ENCODE measurements around the gene ALG12. TPM values are rescaled to one million over a fixed set of nuclear protein-coding genes. Genes with fewer than 3 reads are reported as not detected.

ALG12 gene
- total RNA-seq, 1 donor from 2014 or later, result 17.0 TPM

DNA sequence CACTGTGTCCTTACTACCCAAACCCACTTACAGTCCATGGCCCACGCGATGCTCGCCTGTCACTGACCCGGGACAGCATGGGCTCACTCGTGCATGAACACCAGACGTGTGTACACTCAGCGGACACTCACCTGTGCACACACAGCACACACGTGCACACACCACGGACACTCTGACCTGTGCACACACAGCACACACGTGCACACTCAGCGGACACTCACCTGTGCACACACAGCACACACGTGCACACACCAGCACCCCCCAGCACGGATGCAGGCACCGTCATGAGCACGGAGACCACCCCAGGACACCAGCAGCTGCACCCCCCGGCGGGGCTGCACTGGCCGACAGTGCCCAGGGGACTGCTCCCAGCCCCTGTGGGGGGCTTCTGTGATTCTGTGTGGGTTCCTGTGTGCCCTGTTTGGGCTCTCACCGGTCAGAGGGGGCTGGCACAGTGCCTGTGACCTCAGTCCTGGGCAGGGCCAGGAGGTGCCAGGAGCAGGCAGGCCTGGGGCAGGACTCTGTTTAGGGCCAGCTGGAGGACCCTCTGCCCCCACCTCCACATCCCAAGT is 20.4 kb upstream of the ALG12 start:
- no peak for DNase-seq
- H3K36me3 ChIP-seq, result no peaks in the 10 kb centered on the region
- no peaks in the 10 kb centered on the region for H3K27me3 ChIP-seq (ENCODE audit: low read depth)
- TF ChIP-seq, protein P1, sequence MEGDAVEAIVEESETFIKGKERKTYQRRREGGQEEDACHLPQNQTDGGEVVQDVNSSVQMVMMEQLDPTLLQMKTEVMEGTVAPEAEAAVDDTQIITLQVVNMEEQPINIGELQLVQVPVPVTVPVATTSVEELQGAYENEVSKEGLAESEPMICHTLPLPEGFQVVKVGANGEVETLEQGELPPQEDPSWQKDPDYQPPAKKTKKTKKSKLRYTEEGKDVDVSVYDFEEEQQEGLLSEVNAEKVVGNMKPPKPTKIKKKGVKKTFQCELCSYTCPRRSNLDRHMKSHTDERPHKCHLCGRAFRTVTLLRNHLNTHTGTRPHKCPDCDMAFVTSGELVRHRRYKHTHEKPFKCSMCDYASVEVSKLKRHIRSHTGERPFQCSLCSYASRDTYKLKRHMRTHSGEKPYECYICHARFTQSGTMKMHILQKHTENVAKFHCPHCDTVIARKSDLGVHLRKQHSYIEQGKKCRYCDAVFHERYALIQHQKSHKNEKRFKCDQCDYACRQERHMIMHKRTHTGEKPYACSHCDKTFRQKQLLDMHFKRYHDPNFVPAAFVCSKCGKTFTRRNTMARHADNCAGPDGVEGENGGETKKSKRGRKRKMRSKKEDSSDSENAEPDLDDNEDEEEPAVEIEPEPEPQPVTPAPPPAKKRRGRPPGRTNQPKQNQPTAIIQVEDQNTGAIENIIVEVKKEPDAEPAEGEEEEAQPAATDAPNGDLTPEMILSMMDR (IDR thresholded peaks at IDR 0.05; ENCODE audit: borderline replicate concordance), result no peak
- no peaks in the 10 kb centered on the region for H3K9me3 ChIP-seq (replicated peaks)
- H3K27ac ChIP-seq (replicated peaks), result peak overlapping the region; percentile 97
- H3K4me1 ChIP-seq, result peaks cover 50% of the 10 kb centered on the region
- intact Hi-C loops (cut with micrococcal nuclease), result no loop called here
- no peak overlapping the region for H3K4me3 ChIP-seq

DNA sequence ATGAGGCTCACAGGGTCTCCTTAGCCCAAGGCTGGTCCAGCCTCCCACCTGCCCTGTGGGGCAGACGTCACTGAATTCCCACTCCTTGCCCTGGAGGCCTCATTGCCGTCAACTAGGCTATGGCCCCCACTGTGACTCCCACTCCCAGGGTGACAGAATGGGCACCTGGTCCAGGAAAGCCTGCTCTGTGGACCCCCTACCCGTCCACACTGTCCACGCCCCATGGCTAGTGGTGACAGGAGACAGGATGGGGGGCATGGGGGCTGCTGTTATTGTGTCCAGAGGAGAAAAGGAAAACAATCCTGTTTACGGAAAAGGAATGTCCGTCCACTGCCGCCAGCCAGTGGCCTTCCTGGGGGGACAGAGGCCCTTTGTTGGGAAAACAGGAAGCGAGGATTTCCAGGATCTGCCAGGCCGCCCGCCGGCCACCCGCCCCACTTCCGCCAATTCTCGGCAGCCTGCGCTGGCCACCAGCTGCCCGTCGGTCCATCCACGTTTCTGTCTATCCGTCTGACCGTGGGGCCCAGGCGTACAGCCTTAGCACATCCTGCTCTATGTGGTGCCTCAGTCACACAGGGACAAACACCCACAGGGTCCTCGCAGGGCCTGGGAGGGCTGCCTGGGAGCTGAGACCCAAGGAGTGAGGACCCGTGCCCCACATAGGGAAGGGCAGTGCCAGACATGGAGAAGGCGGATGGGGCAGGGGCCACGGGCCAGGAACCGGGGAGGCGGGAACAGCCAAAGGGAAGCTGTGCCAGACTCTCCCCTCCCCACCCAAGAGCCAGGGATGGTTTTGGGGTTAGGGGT is 19.7 kb upstream of the ALG12 start:
- H3K27me3 ChIP-seq (ENCODE audit: low read depth), result no peaks in the 10 kb centered on the region
- DNase-seq, result no peak
- H3K4me1 ChIP-seq, result peaks cover 57% of the 10 kb centered on the region
- H3K27ac ChIP-seq (replicated peaks), result peak overlapping the region; percentile 97
- no peaks in the 10 kb centered on the region for H3K9me3 ChIP-seq (replicated peaks)
- intact Hi-C loops (cut with micrococcal nuclease), result no loop called here
- peak overlapping the region; percentile 67 for H3K4me3 ChIP-seq
- TF ChIP-seq, protein P1 (IDR thresholded peaks at IDR 0.05; ENCODE audit: borderline replicate concordance), result no peak
- H3K36me3 ChIP-seq, result no peaks in the 10 kb centered on the region

DNA sequence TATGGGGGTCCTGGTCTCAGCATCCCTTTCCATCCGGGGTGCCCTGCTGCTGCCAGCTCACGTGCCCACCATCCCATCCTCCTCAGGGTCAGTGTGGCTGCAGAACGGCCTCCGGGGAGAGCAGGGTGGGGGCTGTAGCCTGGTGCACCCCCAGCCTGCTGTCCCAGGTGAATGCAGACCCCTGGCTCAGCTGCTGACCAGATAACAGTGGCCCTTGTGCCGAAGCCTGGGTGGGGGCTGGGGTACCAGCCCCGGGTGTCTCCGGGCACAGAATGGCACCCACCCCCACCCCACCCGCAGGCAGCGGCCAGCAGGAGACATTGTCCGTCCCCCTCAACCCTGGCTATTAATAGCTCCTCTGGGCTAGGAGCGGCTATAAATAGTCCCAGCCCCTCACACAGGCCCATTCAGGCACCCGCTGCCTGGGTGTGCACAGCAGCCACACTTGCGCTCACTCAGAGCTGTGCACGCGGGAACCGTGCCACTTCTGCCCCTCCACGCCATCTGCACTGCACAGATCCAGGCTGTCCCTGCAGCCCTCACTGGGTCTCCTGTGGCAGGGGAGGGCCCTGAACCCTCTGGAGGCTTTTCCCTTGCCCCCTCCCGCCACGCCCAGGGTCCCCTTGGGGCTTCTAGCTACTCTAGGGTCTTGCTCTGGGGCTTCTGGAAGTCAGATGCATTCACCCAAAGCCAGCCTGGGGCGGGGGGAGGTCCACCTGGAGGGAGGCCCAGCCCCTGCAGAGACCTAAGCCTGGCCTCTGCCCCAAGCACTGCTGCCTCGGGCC is 18.9 kb upstream of the ALG12 start:
- Histone ChIP-seq H3K27ac (replicated peaks) (peak overlapping the region; percentile 97), H3K4me3 (peak overlapping the region; percentile 67), H3K27me3 (ENCODE audit: low read depth) (no peaks in the 10 kb centered on the region), H3K9me3 (replicated peaks) (no peaks in the 10 kb centered on the region), H3K36me3 (no peaks in the 10 kb centered on the region), H3K4me1 (peaks cover 65% of the 10 kb centered on the region)
- TF ChIP-seq, protein P1 (IDR thresholded peaks at IDR 0.05; ENCODE audit: borderline replicate concordance), result no peak
- peak; percentile 60 for DNase-seq
- intact Hi-C loops (cut with micrococcal nuclease), result no loop called here

DNA sequence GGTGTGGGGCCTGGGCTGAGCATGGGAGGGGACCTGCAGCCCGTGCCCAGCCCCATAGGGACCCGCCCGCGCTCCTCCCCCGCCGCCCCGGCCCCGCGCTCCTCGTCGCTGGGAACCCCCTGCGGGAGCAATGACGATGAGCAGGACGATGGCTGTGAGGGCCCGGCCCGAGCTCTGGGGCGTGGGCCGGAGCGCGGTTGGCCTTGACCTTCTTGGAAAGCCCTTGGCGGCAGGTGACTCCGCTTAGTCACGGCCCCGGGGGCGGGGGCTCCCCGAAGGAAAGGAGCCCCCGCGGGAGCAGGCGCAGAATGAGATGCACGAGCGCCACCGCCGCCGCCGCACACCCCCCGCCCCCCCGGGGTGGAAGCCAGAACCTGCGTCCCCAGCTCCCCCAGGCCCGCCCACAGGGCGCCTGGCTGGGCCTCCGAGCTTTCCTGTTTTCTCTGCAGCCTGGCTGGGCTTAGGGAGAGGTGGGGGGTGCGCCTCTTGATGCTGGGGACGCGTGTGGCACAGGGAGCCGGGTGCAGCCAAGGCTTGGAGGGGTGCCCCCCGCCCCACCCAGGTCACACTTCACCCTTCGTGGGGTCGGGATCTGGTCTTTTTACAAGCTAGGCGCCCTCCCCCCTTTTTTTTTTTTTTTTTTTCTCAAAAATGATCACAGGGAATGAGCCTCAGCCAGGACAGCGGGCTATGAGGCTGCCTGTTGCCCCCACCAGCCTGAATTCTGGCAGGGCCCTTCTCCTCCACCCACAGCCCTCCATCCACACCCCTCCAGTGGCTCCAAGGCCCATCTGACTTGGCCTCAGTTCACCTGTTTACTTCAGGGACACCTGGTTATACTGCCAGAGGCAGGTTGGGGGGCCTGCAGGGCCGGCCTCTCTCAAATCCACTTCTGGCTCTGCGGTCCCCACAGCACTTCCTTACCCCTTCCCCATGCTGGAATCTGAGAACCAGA is 18.1 kb upstream of the ALG12 start:
- peak; percentile 93 for DNase-seq
- intact Hi-C loops (cut with micrococcal nuclease), result no loop called here
- TF ChIP-seq, protein P1 (IDR thresholded peaks at IDR 0.05; ENCODE audit: borderline replicate concordance), result no peak

More for the DNA sequence above, 18.1 kb upstream of the ALG12 start:
- Histone ChIP-seq H3K4me3 (peak overlapping the region; percentile 67), H3K36me3 (no peaks in the 10 kb centered on the region), H3K4me1 (peaks cover 74% of the 10 kb centered on the region), H3K27me3 (ENCODE audit: low read depth) (no peaks in the 10 kb centered on the region), H3K27ac (replicated peaks) (peak overlapping the region; percentile 97), H3K9me3 (replicated peaks) (no peaks in the 10 kb centered on the region)

Measured in left ventricle myocardium inferior (tissue), 1 donor.